Heart left ventricle (tissue), 16 donors: Measurements from ENCODE around the gene SPATC1L. TPM values are rescaled to one million over a fixed set of nuclear protein-coding genes. Genes with fewer than 3 reads are reported as not detected.

ENCODE experiments used
- ATAC-seq, 4 donors: fragments of 200-7000 bp; cut with Tn5 transposase; one replicate each; pipeline ENCODE4 v1.9.1; 2020 to 2022; ENCODE audit warnings: moderate library complexity in 4 of 4, mild to moderate bottlenecking in 3 of 4, moderate number of reproducible peaks in 1 of 4
- DNase-seq, 5 donors: peaks; one replicate each; pipeline ENCODE4 v3.0.0-alpha.2; 2020
- H3K27ac ChIP-seq, 12 donors: fragments of 200-600 bp; sonication (generic) in 4 of 12; one replicate each; pipeline versions ENCODE4 v1.5.0 to v1.8.0; 2016 to 2022; ENCODE audit warnings: mild to moderate bottlenecking in 2 of 12
- H3K27me3 ChIP-seq, 9 donors: fragments of 200-600 bp; sonication (generic) in 2 of 9; one replicate each; pipeline versions ENCODE4 v1.5.1 to v1.8.0; 2016 to 2022; ENCODE audit warnings: mild to moderate bottlenecking in 3 of 9
- H3K36me3 ChIP-seq, 9 donors: fragments of 200-600 bp; sonication (generic) in 2 of 9; one replicate each; pipeline versions ENCODE4 v1.5.0 to v1.8.0; 2018 to 2022; ENCODE audit warnings: mild to moderate bottlenecking in 2 of 9
- H3K4me1 ChIP-seq, 12 donors: fragments of 200-600 bp; sonication (generic) in 4 of 12; one replicate each; pipeline versions ENCODE4 v1.5.0 to v1.8.0; 2016 to 2022; ENCODE audit warnings: mild to moderate bottlenecking in 3 of 12
- H3K4me3 ChIP-seq, 12 donors: fragments of 200-600 bp; sonication (generic) in 4 of 12; one replicate each; pipeline versions ENCODE4 v1.5.0 to v1.8.0; 2017 to 2022; ENCODE audit warnings: mild to moderate bottlenecking in 9 of 12, moderate library complexity in 4 of 12
- H3K9me3 ChIP-seq, 12 donors: fragments of 200-600 bp; sonication (generic) in 4 of 12; one replicate each; pipeline versions ENCODE4 v1.5.0 to v1.8.0; 2016 to 2022; ENCODE audit warnings: mild to moderate bottlenecking in 1 of 12
- POLR2A ChIP-seq, 2 donors: fragments of 450-650 bp; IDR thresholded peaks; one replicate each; pipeline ENCODE4 v1.6.1; 2017; ENCODE audit warnings: antibody characterized with exemption in 2 of 2, mild to moderate bottlenecking in 2 of 2, moderate library complexity in 2 of 2
- WGBS, 4 donors: extraction: QIAGEN DNeasy Blood & Tissue Kit in 2 of 4; methylation state at CpG; one replicate each; pipeline versions ENCODE4 v1.1.5 to v1.1.7; 2013 to 2018; 5-methylcytosine and 5-hydroxymethylcytosine counted together
- intact Hi-C, 10 donors: fragments of 100-400 bp; cut with DNase I; formaldehyde crosslinking; loops; one replicate each; pipeline versions ENCODE4 v1.11.1 to v1.14.2; 2022
- polyA plus RNA-seq, 2 donors: library from polyadenylated mRNA; stranded (reverse); fragments of 200-250 nt; gene quantifications; one replicate each; pipeline ENCODE4 v1.2.3, GENCODE V29; 2013
- total RNA-seq, 9 donors: library from RNA; depleted of rRNA in 2 of 9; stranded (reverse); fragments of >200 nt in 2 of 9; fragmentation: NEBNext Ultra II Directional in 3 of 9; extraction: Animal tissue kit (Norgen Biotek cat#: 25700) in 3 of 9; gene quantifications; one replicate each; pipeline versions ENCODE4 v1.1.0 to v1.2.4, GENCODE V29; 2016 to 2023
- TF ChIP-seq, protein P1 (sequence below), 12 donors: fragments of 200-600 bp; sonication (generic) in 4 of 12; IDR thresholded peaks; one replicate each; pipeline versions ENCODE4 v1.5.0 to v1.8.0; 2018 to 2022; ENCODE audit warnings: antibody characterized with exemption in 12 of 12, mild to moderate bottlenecking in 5 of 12
- donor health status: ischemic (EF 13 %, LVEDD 7.1; RV severe dilation, severe dysfunction).
- donor health status: healthy with polysubstance abuse.
- donor health status: DM: no; HTN: yes; CAD: no.
- donor health status: DM: no; HTN: no; CAD: no.
- donor health status: ischemic (EF 25% LVEDD 6.9; RV normal size, moderate dysfunction).
- donor health status: ischemic (EF 25% LVEDD 5.7; RV mildly dilated, moderate dysfunction).
- donor health status: healthy.
- donor health status: DM: yes; HTN: yes; CAD: no.
- donor health status: ischemic (EF 35%, LVEDD 5.7; RV mildly dilated, moderate dysfunction).
- donor health status: nonischemic (EF 11% LVEDD 7.7; RV severe dilation, severe dysfunction).
- donor health status: DM: yes; HTN: yes; CAD: no.
- donor health status: PGD.
- donor health status: ischemic (EF 29% LVEDD 5.4; RV normal size, mild dysfunction).
- donor health status: nonischemic (EF 23%, LVEDD 6.1; RV moderate dilation, normal function).

SPATC1L gene
- total and polyA plus RNA-seq, 11 donors: 4.9 to 16.8 (median 10.6) TPM

- intact Hi-C loops: loop anchor here in 1 of 10 donors (10.0 kb wide), 1 partner anchor 124 kb away; no protein-coding TSS in a partner anchor
- 89 to 97% (median 95%) methylated on average over 9 to 12 of the region's 12 CpGs for WGBS, 4 donors
- DNase-seq: peak in 4 of 5 donors; percentile 5 to 23 (median 16)
- ATAC-seq: no peak
- H3K4me3 ChIP-seq: no peak overlapping the region
- H3K9me3 ChIP-seq: peaks cover 0 to 10% (median 0%) of the 10 kb centered on the region in 12 donors
- H3K36me3 ChIP-seq: peaks cover 0 to 90% (median 84%) of the 10 kb centered on the region in 9 donors
- no peaks in the 10 kb centered on the region for H3K4me1 ChIP-seq
- TF ChIP-seq, protein P1, sequence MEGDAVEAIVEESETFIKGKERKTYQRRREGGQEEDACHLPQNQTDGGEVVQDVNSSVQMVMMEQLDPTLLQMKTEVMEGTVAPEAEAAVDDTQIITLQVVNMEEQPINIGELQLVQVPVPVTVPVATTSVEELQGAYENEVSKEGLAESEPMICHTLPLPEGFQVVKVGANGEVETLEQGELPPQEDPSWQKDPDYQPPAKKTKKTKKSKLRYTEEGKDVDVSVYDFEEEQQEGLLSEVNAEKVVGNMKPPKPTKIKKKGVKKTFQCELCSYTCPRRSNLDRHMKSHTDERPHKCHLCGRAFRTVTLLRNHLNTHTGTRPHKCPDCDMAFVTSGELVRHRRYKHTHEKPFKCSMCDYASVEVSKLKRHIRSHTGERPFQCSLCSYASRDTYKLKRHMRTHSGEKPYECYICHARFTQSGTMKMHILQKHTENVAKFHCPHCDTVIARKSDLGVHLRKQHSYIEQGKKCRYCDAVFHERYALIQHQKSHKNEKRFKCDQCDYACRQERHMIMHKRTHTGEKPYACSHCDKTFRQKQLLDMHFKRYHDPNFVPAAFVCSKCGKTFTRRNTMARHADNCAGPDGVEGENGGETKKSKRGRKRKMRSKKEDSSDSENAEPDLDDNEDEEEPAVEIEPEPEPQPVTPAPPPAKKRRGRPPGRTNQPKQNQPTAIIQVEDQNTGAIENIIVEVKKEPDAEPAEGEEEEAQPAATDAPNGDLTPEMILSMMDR (IDR thresholded peaks at IDR 0.05): no peak
- no peak for TF ChIP-seq POLR2A (IDR thresholded peaks at IDR 0.05)
- H3K27ac ChIP-seq: peak overlapping the region in 1 of 12 donors; percentile 65
- H3K27me3 ChIP-seq: no peaks in the 10 kb centered on the region
These were observed 65.1 kb downstream of the SPATC1L start for GRCh38 chr21:46119144-46119636.

DNA sequence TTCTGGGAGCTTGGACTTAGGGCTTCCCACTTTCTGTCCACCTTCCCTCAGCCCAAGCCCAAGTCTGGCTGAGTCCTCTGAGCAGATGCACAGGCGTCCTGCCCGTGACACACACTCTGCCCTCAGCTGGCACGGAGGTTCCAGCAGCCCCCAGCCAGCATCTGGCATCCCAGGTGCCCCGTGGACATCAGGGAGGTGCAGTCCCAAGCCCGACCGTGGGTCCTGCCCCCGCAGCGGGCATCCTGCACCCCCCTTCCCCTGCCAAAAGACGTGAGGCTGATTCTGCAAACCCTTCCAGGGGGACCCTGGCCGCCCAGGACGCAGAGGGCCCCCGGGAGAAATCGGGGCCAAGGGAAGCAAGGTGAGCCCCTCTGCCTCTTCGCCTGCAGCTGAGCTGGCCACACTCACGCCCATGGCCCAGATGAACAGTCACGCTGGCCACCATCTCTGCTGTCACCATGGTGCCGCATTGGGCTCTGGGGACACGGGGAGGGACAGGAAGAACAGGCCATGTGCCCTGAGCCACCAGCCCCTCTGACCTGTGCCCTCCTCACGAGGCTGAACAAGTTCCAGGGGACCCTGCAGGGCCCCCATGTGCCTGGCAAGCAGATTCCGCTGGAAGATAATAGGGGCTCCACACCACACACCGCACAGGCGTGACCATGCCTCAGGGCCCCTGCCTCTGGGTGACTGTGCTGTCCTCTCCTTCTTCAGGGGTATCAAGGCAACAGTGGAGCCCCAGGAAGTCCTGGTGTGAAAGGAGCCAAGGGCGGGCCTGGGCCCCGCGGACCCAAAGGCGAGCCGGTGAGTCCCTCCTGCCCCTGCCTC, 65.7 kb downstream of the SPATC1L start:
- Histone ChIP-seq H3K4me3 (no peak overlapping the region), H3K9me3 (peaks cover 0 to 10% (median 0%) of the 10 kb centered on the region in 12 donors), H3K4me1 (no peaks in the 10 kb centered on the region), H3K36me3 (peaks cover 0 to 94% (median 91%) of the 10 kb centered on the region in 9 donors), H3K27ac (peak overlapping the region in 1 of 12 donors; percentile 65), H3K27me3 (no peaks in the 10 kb centered on the region)
- TF ChIP-seq, protein P1 (IDR thresholded peaks at IDR 0.05): no peak
- no peak for TF ChIP-seq POLR2A (IDR thresholded peaks at IDR 0.05)
- DNase-seq (peak; percentile 5 to 47 (median 22)), ATAC-seq (no peak)
- intact Hi-C loops: loop anchor here in 1 of 10 donors (10.0 kb wide), 1 partner anchor 124 kb away; no protein-coding TSS in a partner anchor
- 90 to 95% (median 93%) methylated on average over 15 to 27 of the region's 27 CpGs for WGBS, 4 donors

DNA sequence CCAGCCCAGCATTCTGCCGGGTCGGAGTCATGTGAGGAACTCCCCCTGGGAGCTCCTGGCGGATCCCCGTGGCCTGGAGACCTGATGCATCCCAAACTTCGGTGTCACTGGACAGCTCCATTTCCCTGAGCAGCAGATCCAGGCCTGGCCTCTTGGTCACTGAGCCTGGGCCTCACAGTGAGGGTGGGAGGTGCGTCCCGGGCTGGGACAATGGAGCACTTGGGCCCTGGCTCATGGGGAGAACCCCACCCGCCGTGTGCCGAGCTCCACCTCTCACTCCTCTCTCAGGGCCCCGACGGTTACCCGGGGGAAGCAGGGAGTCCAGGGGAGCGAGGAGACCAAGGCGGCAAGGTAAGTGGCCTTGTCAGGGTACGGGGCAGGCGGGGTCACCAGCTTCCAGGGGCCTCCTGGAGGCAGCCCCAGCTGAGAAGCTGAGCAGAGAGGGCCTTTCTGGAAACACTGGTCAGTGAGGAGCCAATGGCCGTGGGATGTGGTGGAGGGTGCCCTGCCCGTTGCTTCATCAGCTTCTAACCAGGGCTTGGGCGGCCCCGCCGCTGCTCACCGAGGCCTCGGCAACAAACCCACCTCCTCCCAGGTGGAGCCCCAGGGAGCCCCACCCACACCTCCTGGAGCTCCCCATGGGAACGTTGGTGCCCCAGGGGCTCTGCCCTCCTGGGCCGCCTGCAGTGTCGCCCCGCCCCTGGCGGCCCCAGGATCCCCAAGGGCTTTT, 66.5 kb downstream of the SPATC1L start:
- peak in 4 of 5 donors; percentile 4 to 25 (median 12) for DNase-seq
- ATAC-seq: no peak
- intact Hi-C loops: loop anchor here in 1 of 10 donors (10.0 kb wide), 1 partner anchor 123 kb away; no protein-coding TSS in a partner anchor
- TF ChIP-seq, protein P1 (IDR thresholded peaks at IDR 0.05): no peak
- TF ChIP-seq POLR2A (IDR thresholded peaks at IDR 0.05): no peak
- 84 to 95% (median 86%) methylated on average over 19 to 29 of the region's 29 CpGs for WGBS, 4 donors
- Histone ChIP-seq H3K4me3 (no peak overlapping the region), H3K36me3 (peaks cover 0 to 100% (median 97%) of the 10 kb centered on the region in 9 donors), H3K4me1 (no peaks in the 10 kb centered on the region), H3K9me3 (peaks cover 0 to 10% (median 0%) of the 10 kb centered on the region in 12 donors), H3K27ac (peak overlapping the region in 1 of 12 donors; percentile 65), H3K27me3 (no peaks in the 10 kb centered on the region)
